CD4-positive, alpha-beta T cell (primary cell): ENCODE results near the gene DYNLT2B. TPM values are rescaled to one million over a fixed set of nuclear protein-coding genes. Genes with fewer than 3 reads are reported as not detected.

Source experiments
- ATAC-seq: fragments of 200-7000 bp; cut with Tn5 transposase; one replicate; pipeline ENCODE4 v1.10.0; 2022; ENCODE audit warnings: mild to moderate bottlenecking; ENCODE audit not compliant: poor library complexity
- CTCF ChIA-PET: fragments of 350-600 bp; sonication (Branson Sonifier 250); formaldehyde crosslinking; loops from one replicate; lab custom pipeline; 2021; ENCODE audit warnings: antibody characterized with exemption, inconsistent platforms; lab: Charles Lee
- POLR2A ChIA-PET: fragments of 350-600 bp; sonication (Branson Sonifier 250); formaldehyde crosslinking; loops from one replicate; lab custom pipeline; 2021; ENCODE audit warnings: antibody characterized with exemption, inconsistent platforms; lab: Charles Lee
- DNase-seq, 14 experiments: peaks; one replicate each; pipeline ENCODE4 v3.0.0-alpha.2; 2013 to 2020; ENCODE audit warnings: mixed read lengths in 2 of 14
- H3K27ac ChIP-seq, 2 donors: one replicate each; pipeline versions ENCODE4 v1.5.1 to v1.7.0; 2013; ENCODE audit warnings: low read length in 2 of 2, low read depth in 1 of 2, mild to moderate bottlenecking in 1 of 2
- H3K27me3 ChIP-seq, 2 experiments: 1 replicate in 1 of 2; 2 replicates in 1 of 2; pipeline versions ENCODE4 v1.6.1 to v1.7.0; 2013; ENCODE audit warnings: low read length in 2 of 2, control low read depth in 1 of 2, mild to moderate bottlenecking in 1 of 2, moderate library complexity in 1 of 2; ENCODE audit not compliant: insufficient read depth in 2 of 2, control insufficient read depth in 1 of 2
- H3K36me3 ChIP-seq: one replicate; pipeline ENCODE4 v1.6.1; 2013; ENCODE audit warnings: low read length, control low read depth; ENCODE audit not compliant: insufficient read depth
- H3K4me1 ChIP-seq: one replicate; pipeline ENCODE4 v1.6.1; 2013; ENCODE audit warnings: low read length, control low read depth; ENCODE audit not compliant: insufficient read depth
- H3K4me3 ChIP-seq: one replicate; pipeline ENCODE4 v1.5.1; 2013; ENCODE audit warnings: mild to moderate bottlenecking, low read length, moderate library complexity
- H3K9me3 ChIP-seq, 2 experiments: 1 replicate in 1 of 2; 2 replicates in 1 of 2; pipeline versions ENCODE4 v1.6.1 to v1.7.0; 2013; ENCODE audit warnings: low read length in 2 of 2, mild to moderate bottlenecking in 2 of 2, control low read depth in 1 of 2, moderate library complexity in 1 of 2; ENCODE audit not compliant: control insufficient read depth in 1 of 2, insufficient read depth in 1 of 2
- H3K27ac Mint-ChIP-seq: one replicate; pipeline ENCODE4 v1.8.0; 2020; ENCODE audit warnings: mixed read lengths
- H3K27me3 Mint-ChIP-seq: one replicate; pipeline ENCODE4 v1.8.0; 2021; ENCODE audit warnings: mixed read lengths
- H3K36me3 Mint-ChIP-seq: one replicate; pipeline ENCODE4 v1.8.0; 2021; ENCODE audit warnings: low read depth, mixed read lengths
- H3K4me1 Mint-ChIP-seq: one replicate; pipeline ENCODE4 v1.8.0; 2021; ENCODE audit warnings: low read depth, mixed read lengths
- H3K4me3 Mint-ChIP-seq: one replicate; pipeline ENCODE4 v1.8.0; 2020; ENCODE audit warnings: mild to moderate bottlenecking, mixed read lengths
- H3K9me3 Mint-ChIP-seq: one replicate; pipeline ENCODE4 v1.8.0; 2020; ENCODE audit warnings: mixed read lengths
- CTCF ChIP-seq: fragments of 200-600 bp; IDR thresholded peaks from one replicate; pipeline ENCODE4 v1.8.0; 2022; ENCODE audit warnings: antibody characterized with exemption, mild to moderate bottlenecking
- intact Hi-C, 2 experiments: fragments of 100-400 bp; cut with DNase I in 1 of 2; cut with micrococcal nuclease in 1 of 2; formaldehyde crosslinking; loops; one replicate each; pipeline versions ENCODE4 v1.15.1 to v1.9.0; 2023 to 2025; cut with DNase I, micrococcal nuclease
- total RNA-seq, 174 experiments: library from RNA in 2 of 174; stranded (reverse) in 2 of 174; gene quantifications; one replicate each; pipeline ENCODE4 v1.2.3 and lab custom pipeline; 2021 to 2026

DYNLT2B gene
- total RNA-seq, 2 experiments from 2014 or later: 4.5 to 4.6 TPM

- Histone ChIP-seq H3K9me3 (peaks cover 0 to 4% of the 10 kb centered on the region in 2 experiments), H3K4me1 (peaks cover 41% of the 10 kb centered on the region), H3K36me3 (peaks cover 17% of the 10 kb centered on the region), H3K27ac (peak overlapping the region; percentile 51 to 76), H3K27me3 (no peaks in the 10 kb centered on the region), H3K4me3 (peak overlapping the region; percentile 31)
- peak overlapping the region; percentile 61 for H3K4me3 Mint-ChIP-seq
- ChIA-PET POLR2A (interaction anchor here (1.4 to 3.2 kb wide), 2 partner anchors 13 to 44 kb away, joined by 8 to 16 read pairs; partner anchors contain the start of genes DYNLT2B and PCYT1A), CTCF (interaction anchor here (0.6 kb wide), 1 partner anchor 54 kb away, joined by 3 read pairs; no protein-coding TSS in a partner anchor)
- H3K4me1 Mint-ChIP-seq: peaks cover 25% of the 10 kb centered on the region
- peak; percentile 91 for ATAC-seq
- H3K9me3 Mint-ChIP-seq: no peaks in the 10 kb centered on the region
- TF ChIP-seq CTCF: no peak
- H3K27ac Mint-ChIP-seq: peak overlapping the region; percentile 91
- no peaks in the 10 kb centered on the region for H3K27me3 Mint-ChIP-seq
- intact Hi-C loops: no loop called here
- DNase-seq: peak; percentile 10 to 91 (median 44)
- H3K36me3 Mint-ChIP-seq: peaks cover 21% of the 10 kb centered on the region
Measured at GRCh38 chr3:196274585-196274984, 43.5 kb downstream of the DYNLT2B start.

- H3K4me3 ChIP-seq: no peak overlapping the region
- ATAC-seq (no peak), DNase-seq (peak in 3 of 14 experiments; percentile 20 to 37 (median 36))
- H3K9me3 ChIP-seq: peaks cover 0 to 4% of the 10 kb centered on the region in 2 experiments
- Mint-ChIP-seq H3K27ac (peak overlapping the region; percentile 91), H3K4me1 (peaks cover 19% of the 10 kb centered on the region), H3K9me3 (no peaks in the 10 kb centered on the region), H3K4me3 (no peak overlapping the region), H3K36me3 (peaks cover 31% of the 10 kb centered on the region), H3K27me3 (no peaks in the 10 kb centered on the region)
- no peaks in the 10 kb centered on the region for H3K27me3 ChIP-seq
- ChIA-PET POLR2A (interaction anchor here (1.4 to 3.2 kb wide), 2 partner anchors 45 to 159 kb away, joined by 3 to 16 read pairs; partner anchors contain the start of genes DYNLT2B and UBXN7), CTCF (interaction anchor here (1.7 kb wide), 1 partner anchor 20 kb away, joined by 4 read pairs; no protein-coding TSS in a partner anchor)
- no peak for TF ChIP-seq CTCF
- H3K27ac ChIP-seq: peak overlapping the region; percentile 51 to 76
- H3K36me3 ChIP-seq: peaks cover 26% of the 10 kb centered on the region
- intact Hi-C loops: no loop called here
- peaks cover 33% of the 10 kb centered on the region for H3K4me1 ChIP-seq
Measured at GRCh38 chr3:196273655-196274054, 44.4 kb downstream of the DYNLT2B start.

GRCh38 chr3:196272826-196273225 is 45.2 kb downstream of the DYNLT2B start:
- ChIA-PET CTCF (interaction anchor here (1.7 kb wide), 1 partner anchor 19 kb away, joined by 4 read pairs; no protein-coding TSS in a partner anchor), POLR2A (interaction anchor here (1.4 kb wide), 1 partner anchor 160 kb away, joined by 3 read pairs; the partner anchor contains the start of gene UBXN7)
- H3K27ac ChIP-seq: peak overlapping the region in 1 of 2 donors; percentile 76
- H3K36me3 ChIP-seq: peaks cover 26% of the 10 kb centered on the region
- no peak for TF ChIP-seq CTCF
- peaks cover 27% of the 10 kb centered on the region for H3K4me1 ChIP-seq
- DNase-seq (no peak), ATAC-seq (no peak)
- peaks cover 36% of the 10 kb centered on the region for H3K36me3 Mint-ChIP-seq
- H3K27me3 Mint-ChIP-seq: no peaks in the 10 kb centered on the region
- intact Hi-C loops: no loop called here
- no peak overlapping the region for H3K27ac Mint-ChIP-seq
- no peak overlapping the region for H3K4me3 Mint-ChIP-seq
- H3K9me3 ChIP-seq: peaks cover 0 to 4% of the 10 kb centered on the region in 2 experiments
- no peaks in the 10 kb centered on the region for H3K27me3 ChIP-seq
- no peaks in the 10 kb centered on the region for H3K9me3 Mint-ChIP-seq
- no peak overlapping the region for H3K4me3 ChIP-seq
- peaks cover 12% of the 10 kb centered on the region for H3K4me1 Mint-ChIP-seq
